Measurements from ENCODE around the gene FHL5. TPM values are rescaled to one million over a fixed set of nuclear protein-coding genes. Genes with fewer than 3 reads are reported as not detected.
"Not testable (repeated sequence)": the region's sequence is repeated elsewhere in the genome, so short reads cannot be mapped to it uniquely, and the experiment has no call there.

FHL5 gene
- polyA plus RNA-seq, 3 donors, result 0.12 to 0.24 (median 0.13) TPM

DNA sequence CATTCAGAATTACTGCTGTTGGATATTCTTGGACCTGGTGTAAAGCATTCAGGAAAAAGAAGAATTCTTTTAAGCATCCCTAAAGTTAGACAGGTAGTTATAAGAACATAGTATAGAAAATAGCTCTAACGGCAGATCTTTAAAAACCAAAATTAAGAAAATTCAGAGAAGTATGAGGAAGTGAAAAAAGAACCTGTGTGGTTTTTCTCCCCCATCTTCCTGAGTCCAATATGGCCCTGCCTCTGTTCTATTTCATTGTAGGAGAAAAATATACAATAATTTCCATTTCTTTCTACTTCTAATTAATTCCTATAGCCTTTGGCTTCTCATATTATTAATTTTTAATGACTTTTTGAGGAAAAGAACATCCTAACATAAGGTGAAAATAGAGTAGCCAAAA, 47.1 kb downstream of the FHL5 start:
- DNase-seq, result no peak

DNA sequence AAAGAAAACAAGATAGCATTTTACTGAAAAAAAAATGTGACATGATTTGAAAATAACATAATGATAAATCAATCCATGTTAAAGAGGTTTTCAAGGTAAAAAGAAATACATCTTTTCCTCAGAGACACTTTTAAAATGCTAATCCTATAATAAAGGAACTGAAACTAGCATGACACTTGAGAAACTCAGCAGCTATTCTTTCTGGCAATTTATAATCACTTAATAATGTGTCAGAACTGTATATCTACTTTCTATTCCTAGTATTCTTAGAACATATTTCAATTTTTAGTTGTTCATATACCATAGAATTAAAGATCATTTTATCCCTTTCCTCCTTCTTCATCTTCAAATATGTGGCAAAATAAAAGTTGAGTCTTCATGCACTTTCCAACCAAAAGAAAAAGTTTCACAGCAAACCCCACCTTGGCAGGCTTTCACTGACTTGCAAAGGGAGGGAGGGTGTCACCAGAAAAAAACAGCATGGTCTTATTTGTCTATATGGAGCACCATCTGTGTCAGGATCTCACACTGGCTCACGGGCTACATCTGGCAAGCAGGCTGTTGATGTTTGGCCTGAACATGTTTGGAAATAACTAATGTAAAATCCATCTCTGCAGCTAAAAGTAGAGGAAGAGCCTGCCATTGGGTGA, 48.5 kb downstream of the FHL5 start:
- DNase-seq, result no peak

DNA sequence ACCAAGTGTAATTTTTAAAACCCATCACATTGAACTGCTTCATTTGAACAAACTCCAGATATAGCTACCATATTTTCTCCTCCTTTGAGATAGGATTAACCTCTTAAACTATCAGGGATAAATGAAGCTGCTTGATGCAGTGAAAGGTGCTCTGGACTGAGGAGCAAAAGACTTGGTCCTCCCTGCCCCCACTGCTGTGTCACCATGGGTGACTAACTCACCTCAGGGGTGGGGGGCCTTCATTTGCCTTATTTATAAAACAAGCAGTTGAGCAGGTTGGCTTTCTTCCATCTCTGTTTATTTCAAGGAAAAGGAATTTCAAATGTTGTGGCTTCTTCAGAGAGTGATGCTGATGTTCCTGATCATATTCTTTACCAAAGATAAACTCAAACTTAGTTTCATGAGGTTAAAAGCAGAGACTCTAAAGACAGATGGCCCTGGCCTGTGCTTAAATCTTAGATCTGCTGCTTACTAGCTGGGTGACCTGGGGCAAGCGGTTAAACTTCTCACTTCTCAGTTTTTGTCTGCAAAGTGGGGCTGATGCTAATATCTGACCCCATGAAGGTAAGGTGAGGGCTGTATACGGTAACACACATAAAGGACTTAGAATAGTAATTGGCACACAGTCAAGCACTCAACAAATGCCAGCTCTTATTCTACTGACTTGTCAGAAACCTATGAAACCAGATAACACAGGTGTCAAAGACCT, 50.5 kb downstream of the FHL5 start:
- DNase-seq, result no peak

DNA sequence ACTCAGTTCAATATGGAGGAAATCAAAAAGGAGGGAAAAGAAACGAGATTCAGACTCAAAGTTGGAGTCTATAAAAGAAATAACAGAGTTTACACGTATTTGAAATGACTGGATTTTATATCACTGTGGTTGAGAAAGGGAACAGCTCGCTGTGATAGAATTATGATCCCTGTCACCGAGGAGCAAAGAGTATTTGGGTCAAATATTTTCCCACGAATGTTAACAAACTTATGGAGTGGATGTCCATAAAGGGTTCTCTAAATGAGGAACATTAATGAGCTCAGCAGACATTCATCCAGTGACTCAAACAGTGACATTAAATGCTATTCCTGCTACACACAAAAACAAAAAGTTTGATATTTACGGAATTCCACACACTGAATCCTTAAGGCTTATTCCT, 57.9 kb downstream of the FHL5 start:
- DNase-seq, result no peak

DNA sequence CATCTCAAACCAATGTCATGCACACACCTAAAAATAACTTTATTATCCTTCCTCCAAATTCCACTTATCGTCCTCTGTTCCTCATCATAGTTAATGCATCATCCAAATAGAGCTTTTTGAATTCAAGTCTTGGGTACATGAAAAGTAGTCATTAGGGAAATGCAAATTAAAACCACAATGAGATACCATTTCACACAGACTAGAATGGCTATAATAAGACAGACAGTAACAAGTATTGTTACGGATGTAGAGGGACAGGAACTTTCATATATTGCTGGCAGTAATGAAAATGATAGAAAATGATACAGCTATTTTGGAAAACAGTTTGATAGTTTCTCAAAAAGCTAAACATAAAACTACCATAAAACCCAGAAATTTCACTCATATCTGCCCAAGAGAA, 59.1 kb downstream of the FHL5 start:
- no peak for DNase-seq

DNA sequence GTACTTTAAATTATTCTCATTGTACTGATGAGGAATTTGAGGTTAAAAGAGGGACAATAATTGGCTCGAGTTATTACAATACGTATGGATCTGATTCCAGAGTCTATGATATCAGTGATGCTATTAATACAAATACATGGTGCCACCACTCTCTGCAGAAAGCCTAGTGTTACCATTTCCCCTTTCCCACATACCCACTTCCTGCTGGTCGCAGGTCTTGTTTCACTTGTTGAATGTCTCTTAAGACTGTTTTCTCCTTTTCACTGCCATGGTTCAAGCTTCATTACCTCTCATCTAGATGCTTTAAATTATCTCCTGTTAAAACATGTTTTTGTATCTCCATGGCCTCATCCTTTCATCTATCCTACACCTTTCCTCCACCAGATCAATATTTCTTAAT, 62.0 kb downstream of the FHL5 start:
- no peak for DNase-seq

DNA sequence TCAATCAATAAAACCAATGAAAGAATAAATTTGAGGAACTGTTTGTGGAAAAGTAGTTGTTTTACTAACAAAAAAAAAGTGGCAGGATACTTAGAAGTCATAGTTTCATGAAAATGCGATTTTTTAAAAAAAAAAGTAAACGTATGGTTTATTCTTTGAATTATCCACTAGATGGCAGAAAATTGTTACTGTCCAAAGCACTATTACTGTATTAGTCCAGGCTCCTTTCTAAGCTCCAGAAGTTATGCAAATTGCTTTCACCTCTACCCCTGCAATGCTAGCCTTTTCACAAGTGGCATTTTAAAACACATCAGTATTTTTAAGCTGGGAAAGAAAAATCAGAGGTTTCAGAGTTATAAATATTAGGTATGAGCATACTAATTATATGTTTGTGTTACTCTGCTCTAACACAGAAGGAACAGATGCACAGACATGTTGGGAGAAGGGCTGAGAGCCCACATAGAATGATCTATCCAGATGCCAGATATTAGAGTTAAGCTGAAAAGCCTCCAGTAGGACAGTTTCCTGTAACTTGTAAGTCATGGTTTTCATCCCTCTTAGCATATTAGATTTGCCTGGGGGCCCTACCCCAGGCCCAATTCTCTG, 63.9 kb downstream of the FHL5 start:
- peak; percentile 39 for DNase-seq

DNA sequence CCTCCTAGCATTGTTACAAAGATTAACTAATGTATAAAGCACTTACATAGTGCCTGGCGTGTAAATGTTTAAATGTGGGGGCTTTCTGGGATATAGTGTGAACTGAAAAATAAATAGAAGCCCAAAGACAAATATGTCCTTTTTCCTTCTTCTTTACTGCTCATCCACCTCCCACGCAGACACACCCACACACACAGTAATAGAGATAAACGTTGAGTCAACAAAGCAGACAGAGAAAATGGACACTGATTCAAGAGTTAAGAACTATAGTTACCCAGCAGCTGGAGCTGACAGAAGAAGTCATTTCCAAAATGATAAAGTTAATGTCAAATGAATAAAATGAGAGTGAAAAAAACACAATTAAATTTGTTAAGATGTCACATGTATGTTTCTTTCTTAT, 68.3 kb downstream of the FHL5 start:
- peak; percentile 39 for DNase-seq

DNA sequence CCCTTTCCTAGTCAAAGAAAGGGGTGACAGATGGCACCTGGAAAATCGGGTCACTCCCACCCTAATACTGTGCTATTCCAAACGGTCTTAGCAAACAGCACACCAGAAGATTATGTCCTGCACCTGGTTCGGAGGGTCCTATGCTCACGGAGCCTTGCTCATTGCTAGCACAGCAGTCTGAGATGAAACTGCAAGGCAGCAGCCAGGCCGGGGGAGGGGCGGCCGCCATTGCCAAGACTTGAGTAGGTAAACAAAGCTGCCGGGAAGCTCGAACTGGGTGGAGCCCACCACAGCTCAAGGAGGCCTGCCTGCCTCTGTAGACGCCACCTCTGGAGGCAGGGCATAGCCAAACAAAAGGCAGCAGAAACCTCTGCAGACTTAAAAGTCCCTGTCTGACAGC, 75.1 kb downstream of the FHL5 start:
- DNase-seq, result not testable (repeated sequence)

DNA sequence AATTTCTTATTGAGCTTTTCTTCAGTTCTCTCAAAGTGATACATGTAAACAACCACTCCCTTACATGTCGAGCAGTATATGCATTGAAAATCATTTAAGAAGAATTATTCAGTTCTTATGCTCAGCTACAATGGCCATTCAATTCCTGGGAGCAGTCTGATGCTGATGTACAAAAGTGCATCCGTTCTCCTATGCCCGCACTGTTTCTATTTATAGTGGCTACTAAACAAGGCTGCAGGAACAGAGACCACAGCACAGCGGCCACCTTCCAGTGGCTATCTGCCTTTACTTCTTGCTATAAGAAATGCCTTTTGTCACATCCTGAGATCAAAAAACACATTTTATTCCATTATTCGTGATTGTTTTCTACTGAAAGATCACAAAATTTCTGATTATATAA, 82.2 kb downstream of the FHL5 start:
- DNase-seq, result no peak

DNA sequence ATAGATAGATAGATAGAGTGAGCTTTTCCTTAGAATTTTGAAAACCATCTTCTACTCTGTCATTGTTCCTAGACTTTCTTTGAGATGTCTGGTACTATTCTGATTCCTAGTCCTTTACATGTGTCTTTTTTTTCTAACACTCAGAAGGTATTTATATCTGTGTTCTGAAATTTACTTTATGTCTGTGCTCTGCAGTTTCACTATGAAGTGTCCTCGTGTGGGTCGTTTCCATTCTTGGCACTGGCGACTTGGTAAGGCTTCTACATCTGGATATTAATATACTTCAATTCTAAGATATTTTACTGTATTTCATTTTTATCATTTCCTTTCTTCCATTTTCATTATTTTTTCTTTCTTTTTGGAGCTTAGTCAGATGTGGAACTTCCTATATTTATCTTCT, 87.0 kb downstream of the FHL5 start:
- no peak for DNase-seq

DNA sequence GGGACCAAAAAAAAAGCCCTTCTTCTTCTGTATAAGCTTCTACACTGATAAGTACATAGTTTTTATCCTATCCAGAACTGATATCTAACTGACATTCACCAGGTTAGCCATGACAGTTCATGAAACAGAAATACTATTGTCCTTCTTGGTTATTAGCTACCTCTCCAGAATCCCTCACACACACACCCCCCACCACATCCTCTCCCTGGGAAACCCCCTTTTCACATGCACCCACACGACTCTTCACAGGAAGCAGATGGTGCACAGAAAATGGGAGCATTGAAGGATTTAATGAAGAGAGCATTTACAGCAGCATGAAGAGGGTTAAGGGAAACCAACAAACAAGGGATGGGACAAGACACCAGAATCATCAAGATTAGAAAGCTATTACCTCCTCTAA, 88.9 kb downstream of the FHL5 start:
- DNase-seq, result no peak

DNA sequence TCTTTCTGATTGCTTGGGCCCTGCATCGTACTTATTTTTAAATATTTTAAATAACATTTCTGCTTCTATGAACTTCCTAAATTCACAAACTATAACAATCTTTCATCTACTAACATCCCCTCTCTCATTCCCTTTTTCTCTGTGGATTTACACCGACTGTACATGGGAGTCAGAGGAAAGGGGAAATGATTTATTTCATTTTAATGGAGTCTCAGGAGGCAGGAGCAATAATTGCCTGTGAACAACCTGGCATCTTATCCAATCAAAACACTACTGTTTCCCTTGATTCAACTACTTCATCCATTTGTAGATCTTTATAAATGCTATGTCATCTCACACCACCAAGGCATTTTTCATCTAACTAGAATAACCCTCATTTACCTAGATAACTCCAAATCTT, 89.6 kb downstream of the FHL5 start:
- DNase-seq, result no peak

DNA sequence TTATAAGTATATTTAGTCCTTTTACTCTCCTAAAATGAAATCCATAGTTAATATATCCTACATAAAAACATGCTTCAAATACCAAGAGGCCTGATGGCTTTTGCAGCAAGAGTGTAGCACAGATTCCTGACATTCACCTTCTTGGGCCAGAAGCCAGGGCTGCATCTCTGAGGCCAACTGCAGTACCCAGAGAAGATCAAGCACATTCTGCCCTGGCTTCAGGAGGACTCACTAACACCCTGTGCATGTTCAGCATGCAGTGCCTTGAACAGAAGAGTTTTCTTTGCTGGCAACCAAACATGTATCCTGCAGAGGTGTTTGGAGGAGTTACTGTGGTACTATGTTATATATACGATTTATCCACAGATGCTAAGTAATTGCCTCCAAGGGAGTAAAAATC, 90.3 kb downstream of the FHL5 start:
- DNase-seq, result no peak

DNA sequence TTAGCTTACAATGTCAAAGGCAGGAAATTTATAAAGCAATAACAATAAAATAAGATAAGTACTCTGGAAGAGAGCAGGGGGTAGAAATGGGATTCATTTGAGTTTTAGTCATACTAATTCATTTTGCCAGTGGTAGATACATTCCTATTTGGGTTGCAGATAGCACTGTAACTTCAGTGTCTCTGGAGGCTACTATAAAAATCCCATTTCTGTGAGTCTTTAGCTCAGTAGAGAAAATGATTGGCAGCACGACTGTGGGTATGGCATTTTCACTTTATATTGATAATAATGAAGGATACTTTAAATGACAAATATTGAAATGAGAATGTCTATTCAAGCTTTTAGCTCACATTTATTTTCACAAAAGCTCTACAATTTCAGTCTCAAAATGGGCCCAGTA, 93.6 kb downstream of the FHL5 start:
- no peak for DNase-seq

DNA sequence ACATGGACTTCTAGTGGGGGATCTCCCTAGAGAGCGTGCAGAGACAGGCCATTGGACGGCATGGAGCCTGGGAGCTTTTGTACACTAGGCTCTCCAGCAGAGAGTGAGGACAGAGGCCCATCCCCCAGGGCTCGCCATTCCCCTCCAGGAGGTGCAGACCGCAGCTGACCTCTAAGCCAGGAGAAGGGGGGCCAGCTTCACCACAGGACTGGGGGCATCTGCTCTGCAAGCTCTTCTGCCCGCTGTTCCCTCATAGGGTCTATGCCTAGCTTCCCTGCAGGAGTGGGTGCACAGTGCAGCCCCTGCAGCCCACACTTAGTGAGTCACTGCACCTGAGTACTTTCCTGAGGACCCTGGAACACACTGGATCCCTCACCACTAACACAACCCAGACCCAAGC, 94.4 kb downstream of the FHL5 start:
- DNase-seq, result no peak

DNA sequence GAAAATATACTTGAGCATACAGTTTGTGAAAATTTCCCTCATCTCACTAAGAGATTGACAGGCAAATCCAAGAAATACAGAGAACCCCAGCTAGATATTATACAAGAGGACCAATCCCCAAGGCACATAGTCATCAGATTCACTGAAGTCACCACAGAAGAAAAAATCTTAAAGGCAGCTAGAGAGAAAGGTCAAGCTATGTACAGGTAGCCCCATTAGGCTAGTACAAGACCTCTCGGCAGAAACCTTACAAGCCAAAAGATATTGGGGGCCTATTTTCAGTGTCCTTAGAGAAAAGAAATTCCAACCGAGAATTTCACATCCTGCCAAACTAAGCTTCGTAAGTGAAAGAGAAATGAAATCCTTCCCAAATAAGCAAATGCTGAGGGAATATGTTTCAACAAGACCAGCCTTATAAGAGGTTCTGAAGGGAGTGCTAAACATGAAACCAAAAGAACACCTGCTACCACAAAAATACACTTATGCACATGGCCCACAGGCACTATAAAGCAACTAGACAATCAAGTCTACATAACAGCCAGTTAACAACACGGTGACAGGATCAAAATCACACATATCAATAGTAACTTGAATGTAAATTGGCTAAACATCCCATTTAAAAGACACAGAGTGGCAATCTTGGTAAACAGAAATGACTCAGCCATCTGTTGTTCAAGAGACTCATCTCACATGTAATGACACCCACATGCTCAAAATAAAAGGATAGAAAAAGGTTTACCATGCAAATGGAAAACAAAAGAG, 96.3 kb downstream of the FHL5 start:
- no peak for DNase-seq

Other genes with a start within 250 kb of the FHL5 start
- gene UFL1, start 41.3 kb upstream of the FHL5 start, polyA plus RNA-seq (ENCODE audit: insufficient read length in 3 of 3), result 10 to 100 TPM; 37.2 to 41.2 (median 38.6) TPM